Measurements from ENCODE around the gene CCSER2.
A peak's percentile ranks its signal among the peaks of the same experiment; 100 is the strongest.

Gene CCSER2

DNA sequence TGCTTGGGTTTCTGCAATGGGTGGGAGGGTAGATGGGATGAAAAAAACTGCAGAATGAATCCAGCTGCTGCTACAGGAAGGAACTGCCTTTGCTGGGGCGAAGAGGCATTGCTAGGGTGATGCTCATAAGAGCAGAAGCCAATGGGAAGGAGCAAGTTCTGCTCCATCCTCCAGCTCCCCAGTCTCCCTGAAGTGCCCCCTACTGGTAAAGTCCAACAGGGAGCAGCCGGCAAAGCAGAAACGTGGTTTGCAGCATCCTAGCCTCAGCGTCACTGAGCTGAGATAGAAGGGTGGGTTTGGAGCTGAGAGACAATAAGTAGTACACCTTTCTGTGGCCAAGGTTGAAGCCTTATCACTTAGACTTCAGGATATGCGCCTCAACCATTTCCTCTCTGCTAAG lies 220.5 kb downstream of the CCSER2 start:
- DNase-seq (ENCODE audit: low read depth) = peak; percentile 32

GRCh38 chr10:84549368-84550165 lies 221.2 kb downstream of the CCSER2 start:
- DNase-seq (ENCODE audit: low read depth) = no peak

DNA sequence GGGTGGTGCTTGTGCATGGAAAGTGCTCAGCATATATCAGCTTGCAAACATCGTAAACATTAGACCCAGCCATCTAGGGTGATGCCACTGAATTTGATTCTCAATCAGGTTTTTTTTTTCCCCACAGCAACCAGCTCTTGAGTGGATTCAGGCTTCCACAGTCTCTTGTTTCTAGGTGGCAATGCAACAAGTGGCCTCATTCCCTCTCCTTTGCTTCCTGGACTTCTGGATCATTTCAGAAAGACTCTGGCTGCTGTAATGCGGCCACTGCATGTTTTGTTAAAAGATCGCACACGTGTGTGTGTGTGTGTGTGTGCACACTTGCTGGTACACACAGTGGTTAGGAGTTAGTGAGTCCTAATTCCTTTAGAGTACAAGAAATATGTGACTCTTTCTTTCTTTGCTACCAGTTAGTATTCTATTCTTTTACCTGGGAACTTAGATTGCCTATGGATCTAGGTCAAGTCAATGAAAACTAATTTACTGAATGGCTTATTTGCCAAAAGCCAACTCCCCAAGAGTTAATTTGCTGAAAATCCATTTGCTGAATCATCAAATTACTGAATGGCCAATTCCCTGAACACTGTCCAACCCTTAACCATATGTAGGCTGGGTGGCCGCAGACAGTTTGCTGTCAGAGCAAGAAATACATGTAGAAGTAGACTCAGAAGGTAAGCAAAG lies 222.5 kb downstream of the CCSER2 start:
- no peak for DNase-seq (ENCODE audit: low read depth)

DNA sequence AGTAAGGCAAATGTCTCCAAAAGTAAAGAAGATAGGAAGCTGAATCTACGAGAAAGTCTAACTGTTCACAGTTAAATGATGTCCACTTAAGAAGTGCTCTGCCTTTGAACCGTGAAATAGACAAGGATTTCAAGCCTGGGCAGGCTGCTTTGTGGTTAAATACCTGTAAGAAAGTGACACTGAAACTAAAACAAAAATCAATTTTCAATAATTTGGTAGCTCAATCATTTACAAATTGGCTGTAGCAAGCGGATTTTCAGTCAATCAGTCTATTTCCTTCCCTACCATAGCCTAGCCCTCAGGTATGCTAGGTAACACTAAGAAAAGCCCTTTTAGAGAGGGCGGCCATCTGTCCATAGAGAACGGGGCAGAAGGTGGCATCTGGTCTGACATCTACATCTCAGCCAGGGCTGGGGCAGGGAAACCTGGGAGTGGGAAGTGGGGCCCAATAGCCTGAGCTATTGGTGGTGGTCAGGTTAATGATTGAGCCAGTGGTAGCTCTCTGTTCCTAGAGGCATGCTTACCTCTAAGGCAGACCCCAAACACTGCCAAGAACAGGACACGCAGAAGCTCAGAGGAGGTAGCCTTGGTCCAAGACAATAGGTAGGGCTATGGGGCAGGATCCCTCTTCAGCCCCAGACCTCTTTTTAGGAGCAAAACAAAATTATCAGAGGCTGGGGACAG lies 223.2 kb downstream of the CCSER2 start:
- no peak for DNase-seq (ENCODE audit: low read depth)

DNA sequence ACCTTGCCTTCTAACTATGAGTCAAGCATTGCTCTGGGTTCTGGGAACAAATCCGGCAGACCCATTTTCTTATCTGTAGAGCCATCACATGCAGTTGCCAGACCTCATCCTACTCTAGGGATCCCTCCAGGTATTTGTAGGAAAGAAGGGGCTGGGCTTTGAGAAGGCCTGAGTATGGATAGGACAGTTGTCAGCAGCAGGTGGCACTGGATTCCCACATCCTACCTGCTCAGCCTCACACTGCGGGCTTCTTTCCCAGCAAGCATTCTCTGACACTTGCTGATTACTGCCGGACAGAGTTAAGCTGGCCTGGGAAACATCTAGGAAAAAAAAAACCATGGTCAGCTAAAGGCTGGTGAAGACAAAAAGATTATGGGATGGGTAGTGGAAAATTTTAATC lies 224.1 kb downstream of the CCSER2 start:
- no peak for DNase-seq (ENCODE audit: low read depth)

DNA sequence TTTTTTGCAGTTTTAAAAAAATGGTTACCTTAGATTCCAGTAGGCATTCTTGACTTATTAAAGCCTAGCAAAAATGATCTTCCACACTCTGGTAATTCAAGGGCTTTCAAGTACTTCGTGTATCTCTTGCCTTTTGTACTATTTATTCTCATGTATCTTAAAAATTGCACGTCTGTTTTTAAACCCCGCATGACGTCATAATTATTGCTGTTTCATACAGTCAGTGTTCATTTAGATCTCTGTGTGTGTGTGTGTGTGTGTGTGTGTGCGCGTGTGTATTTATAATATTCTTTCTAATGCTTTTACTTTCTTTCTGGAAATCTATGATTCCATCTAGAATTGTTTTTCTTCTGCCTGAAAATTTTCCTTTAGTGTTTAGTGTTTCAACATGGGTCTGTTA lies 234.2 kb downstream of the CCSER2 start:
- DNase-seq (ENCODE audit: low read depth) = no peak

DNA sequence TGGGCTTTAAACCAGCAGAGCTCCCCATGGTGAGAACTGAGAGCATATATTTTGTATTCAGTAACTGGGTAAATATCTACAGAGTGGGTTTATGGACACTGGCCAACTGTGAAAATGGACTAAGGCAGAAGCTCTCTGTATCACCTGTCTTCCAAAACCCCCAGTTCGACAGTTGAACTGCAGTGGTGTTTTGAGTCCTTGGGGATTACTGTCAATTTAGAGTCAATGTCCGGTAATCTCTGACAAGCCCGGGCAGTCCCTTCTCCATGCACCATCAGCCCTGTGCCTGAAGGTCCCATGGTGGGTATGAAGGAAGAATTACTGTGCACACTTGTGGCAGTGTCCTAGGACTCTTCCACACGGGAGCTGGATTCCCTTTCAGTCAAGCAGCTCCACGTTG lies 235.0 kb downstream of the CCSER2 start:
- no peak for DNase-seq (ENCODE audit: low read depth)

DNA sequence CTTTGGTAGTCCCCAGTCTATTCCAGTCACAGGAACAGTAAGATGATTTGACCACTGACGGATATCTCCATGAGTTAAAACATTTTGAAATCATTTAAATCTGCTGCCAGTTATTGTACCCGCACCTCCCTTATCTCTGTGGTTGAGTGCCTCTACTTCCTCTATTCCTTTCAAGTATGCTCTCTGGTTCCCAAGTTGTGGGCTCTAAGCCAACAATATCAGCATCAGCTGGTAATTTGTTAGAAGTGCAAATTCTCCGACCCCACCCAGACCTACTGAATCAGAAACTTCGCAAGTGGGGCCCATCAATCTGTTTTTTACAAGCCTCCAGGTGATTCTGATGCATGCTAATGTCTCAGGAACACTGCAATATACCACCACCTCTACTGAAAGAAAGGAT lies 235.5 kb downstream of the CCSER2 start:
- DNase-seq (ENCODE audit: low read depth) = no peak

- no peak for DNase-seq (ENCODE audit: low read depth)
Observed at GRCh38 chr10:84565881-84566582, 237.6 kb downstream of the CCSER2 start.

- no peak for DNase-seq (ENCODE audit: low read depth)
Observed at GRCh38 chr10:84567133-84567532, 238.7 kb downstream of the CCSER2 start.
